Stimulated activated memory B cell treated with anti-CD40 and anti-IgM and Interleukin-4, amounts not matched to agents 10 μg/mL and 1 μg/mL and 100 μg/mL, for 72 hours (primary cell): ENCODE data around the gene REXO4.
"Not testable (repeated sequence)": the region's sequence is repeated elsewhere in the genome, so short reads cannot be mapped to it uniquely, and the experiment has no call there.

Source experiments
- ATAC-seq: fragments of 150-1000 bp; cut with Tn5 transposase; 2 replicates; pipeline ENCODE4 v1.10.0; 2021
- H3K27ac Mint-ChIP-seq: one replicate; pipeline ENCODE4 v1.8.0; 2022; ENCODE audit warnings: mild to moderate bottlenecking, mixed read lengths
- H3K27me3 Mint-ChIP-seq: one replicate; pipeline ENCODE4 v1.8.0; 2022; ENCODE audit warnings: mixed read lengths
- H3K36me3 Mint-ChIP-seq: one replicate; pipeline ENCODE4 v1.8.0; 2022; ENCODE audit warnings: mixed read lengths
- H3K4me1 Mint-ChIP-seq: one replicate; pipeline ENCODE4 v1.8.0; 2022; ENCODE audit warnings: mixed read lengths
- H3K4me3 Mint-ChIP-seq: one replicate; pipeline ENCODE4 v1.8.0; 2022; ENCODE audit warnings: mild to moderate bottlenecking, moderate library complexity, mixed read lengths
- H3K9me3 Mint-ChIP-seq: one replicate; pipeline ENCODE4 v1.8.0; 2022; ENCODE audit warnings: mixed read lengths

Gene REXO4

DNA sequence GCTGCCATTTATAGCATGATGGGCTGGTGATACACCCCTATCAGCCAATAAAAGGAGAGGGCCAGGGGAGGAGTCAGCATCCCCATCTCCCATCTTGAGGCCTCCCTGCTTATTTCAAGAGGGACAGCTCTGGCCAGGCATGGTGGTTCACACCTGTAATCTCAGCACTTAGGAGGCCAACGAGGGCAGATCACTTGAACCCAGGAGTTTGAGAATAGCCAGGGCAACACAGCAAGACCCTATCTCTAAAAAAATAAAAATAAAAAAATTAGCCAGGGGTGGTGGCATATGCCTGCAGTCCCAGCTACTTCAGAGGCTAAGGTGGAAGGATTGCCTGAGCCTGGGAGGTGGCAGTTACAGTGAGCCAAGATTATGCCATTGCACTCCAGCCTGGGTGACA lies 9.8 kb downstream of the REXO4 start:
- ATAC-seq: no peak
- peaks cover 62% of the 10 kb centered on the region for H3K36me3 Mint-ChIP-seq
- H3K9me3 Mint-ChIP-seq: no peaks in the 10 kb centered on the region
- H3K4me1 Mint-ChIP-seq: peaks cover 31% of the 10 kb centered on the region
- no peaks in the 10 kb centered on the region for H3K27me3 Mint-ChIP-seq
- no peak overlapping the region for H3K4me3 Mint-ChIP-seq
- H3K27ac Mint-ChIP-seq: no peak overlapping the region

- no peaks in the 10 kb centered on the region for H3K27me3 Mint-ChIP-seq
- peak; percentile 93 for ATAC-seq
- H3K4me3 Mint-ChIP-seq: no peak overlapping the region
- peak overlapping the region; percentile 47 for H3K27ac Mint-ChIP-seq
- peaks cover 50% of the 10 kb centered on the region for H3K36me3 Mint-ChIP-seq
- H3K4me1 Mint-ChIP-seq: peaks cover 25% of the 10 kb centered on the region
- H3K9me3 Mint-ChIP-seq: no peaks in the 10 kb centered on the region
These were observed 11.1 kb downstream of the REXO4 start for GRCh38 chr9:133406480-133407307.

DNA sequence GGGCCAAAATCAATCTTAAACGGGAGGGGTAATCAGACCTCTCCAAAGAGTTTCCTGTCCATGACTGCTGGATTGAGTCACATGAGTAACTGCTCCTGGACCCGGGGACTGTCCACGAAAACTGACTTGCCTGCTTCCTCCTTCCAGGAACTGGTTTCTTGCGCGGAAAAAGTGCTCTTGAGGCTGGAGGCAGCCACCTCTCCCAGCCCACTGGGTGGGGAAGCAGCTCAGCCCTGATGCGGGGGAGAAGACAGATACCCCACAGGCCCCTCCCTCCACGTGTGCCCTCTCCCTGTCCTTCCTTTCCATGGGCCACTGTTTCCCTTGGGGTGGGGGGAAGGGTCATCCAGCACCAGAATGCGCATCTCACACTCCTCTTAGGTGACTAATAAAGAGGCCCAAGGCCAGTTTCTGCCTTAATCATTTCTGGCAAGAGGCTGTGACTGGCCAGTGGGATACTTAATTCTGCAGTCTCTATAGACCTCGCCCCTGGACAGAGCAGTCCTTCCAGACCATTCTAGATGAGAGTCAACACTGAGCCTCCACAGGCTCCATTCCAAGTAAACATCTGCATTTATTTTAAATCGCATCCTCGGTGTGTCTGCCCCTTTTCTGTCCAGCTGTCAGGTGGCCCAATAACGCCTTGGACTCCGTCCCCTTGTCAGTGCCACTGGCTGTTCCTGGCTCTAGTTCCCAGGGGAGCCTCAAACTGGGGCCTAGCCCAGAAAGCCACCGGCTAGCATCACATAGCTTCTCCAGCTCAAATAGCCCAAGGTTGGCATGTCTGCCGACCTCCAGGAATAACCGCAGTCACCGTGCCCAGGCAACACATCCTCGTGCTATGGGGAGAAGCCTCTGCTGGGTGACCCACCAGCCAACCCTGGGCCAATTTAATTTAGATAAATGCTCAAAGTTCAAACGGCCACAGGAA lies 12.0 kb downstream of the REXO4 start:
- Mint-ChIP-seq H3K27me3 (no peaks in the 10 kb centered on the region), H3K9me3 (no peaks in the 10 kb centered on the region), H3K27ac (no peak overlapping the region), H3K36me3 (peaks cover 45% of the 10 kb centered on the region), H3K4me1 (peaks cover 25% of the 10 kb centered on the region), H3K4me3 (no peak overlapping the region)
- no peak for ATAC-seq

- Mint-ChIP-seq H3K4me3 (no peak overlapping the region), H3K9me3 (no peaks in the 10 kb centered on the region), H3K27ac (peak overlapping the region; percentile 30), H3K27me3 (no peaks in the 10 kb centered on the region), H3K36me3 (peaks cover 33% of the 10 kb centered on the region), H3K4me1 (peaks cover 25% of the 10 kb centered on the region)
- ATAC-seq: no peak
These were observed 13.3 kb downstream of the REXO4 start for GRCh38 chr9:133404454-133405002.

GRCh38 chr9:133403766-133404453 lies 13.9 kb downstream of the REXO4 start:
- Mint-ChIP-seq H3K4me1 (peaks cover 25% of the 10 kb centered on the region), H3K4me3 (no peak overlapping the region)
- ATAC-seq: no peak

GRCh38 chr9:133402689-133403088 lies 15.1 kb downstream of the REXO4 start:
- Mint-ChIP-seq H3K36me3 (peaks cover 27% of the 10 kb centered on the region), H3K4me3 (no peak overlapping the region), H3K27me3 (no peaks in the 10 kb centered on the region), H3K9me3 (no peaks in the 10 kb centered on the region), H3K4me1 (peaks cover 21% of the 10 kb centered on the region), H3K27ac (no peak overlapping the region)
- ATAC-seq: no peak

More at GRCh38 chr9:133403766-133404453, 13.9 kb downstream of the REXO4 start:
- Mint-ChIP-seq H3K27me3 (no peaks in the 10 kb centered on the region), H3K27ac (peak overlapping the region; percentile 30), H3K36me3 (peaks cover 31% of the 10 kb centered on the region), H3K9me3 (no peaks in the 10 kb centered on the region)

DNA sequence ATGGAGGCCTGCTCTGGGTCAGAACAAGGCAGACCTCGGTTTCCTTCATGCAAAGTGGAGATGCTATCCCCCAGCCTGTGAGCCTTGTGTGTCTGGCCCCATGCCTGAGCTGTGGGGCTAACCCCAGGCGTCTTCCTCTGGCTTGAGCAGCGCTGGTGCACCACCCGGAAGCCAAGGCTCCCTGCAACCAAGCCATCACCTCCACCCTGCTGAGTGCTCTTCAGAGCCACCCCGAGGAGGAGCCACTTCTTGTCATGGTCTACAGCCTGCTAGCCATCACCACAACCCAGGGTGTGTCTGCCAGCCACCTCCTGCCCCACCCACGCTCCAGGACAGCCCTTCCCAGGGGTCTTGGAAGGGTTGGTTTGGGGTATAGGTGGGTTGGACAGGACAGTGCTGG lies 16.2 kb downstream of the REXO4 start:
- Mint-ChIP-seq H3K36me3 (peaks cover 16% of the 10 kb centered on the region), H3K4me3 (no peak overlapping the region), H3K4me1 (peaks cover 10% of the 10 kb centered on the region), H3K27ac (no peak overlapping the region), H3K9me3 (no peaks in the 10 kb centered on the region), H3K27me3 (no peaks in the 10 kb centered on the region)
- ATAC-seq: no peak

- H3K27ac Mint-ChIP-seq: no peak overlapping the region
- ATAC-seq: no peak
- peaks cover 6% of the 10 kb centered on the region for H3K27me3 Mint-ChIP-seq
- H3K4me1 Mint-ChIP-seq: peaks cover 7% of the 10 kb centered on the region
- no peak overlapping the region for H3K4me3 Mint-ChIP-seq
- H3K36me3 Mint-ChIP-seq: peaks cover 4% of the 10 kb centered on the region
- H3K9me3 Mint-ChIP-seq: no peaks in the 10 kb centered on the region
These were observed 17.5 kb downstream of the REXO4 start for GRCh38 chr9:133400292-133400691.

- H3K4me3 Mint-ChIP-seq: no peak overlapping the region
- no peak overlapping the region for H3K27ac Mint-ChIP-seq
- H3K27me3 Mint-ChIP-seq: peaks cover 30% of the 10 kb centered on the region
- ATAC-seq: no peak
- H3K9me3 Mint-ChIP-seq: no peaks in the 10 kb centered on the region
- H3K4me1 Mint-ChIP-seq: no peaks in the 10 kb centered on the region
- no peaks in the 10 kb centered on the region for H3K36me3 Mint-ChIP-seq
These were observed 19.9 kb downstream of the REXO4 start for GRCh38 chr9:133397895-133398294.

GRCh38 chr9:133397370-133397769 lies 20.4 kb downstream of the REXO4 start:
- Mint-ChIP-seq H3K36me3 (no peaks in the 10 kb centered on the region), H3K4me1 (no peaks in the 10 kb centered on the region), H3K27ac (no peak overlapping the region), H3K4me3 (no peak overlapping the region), H3K9me3 (peaks cover under 1% of the 10 kb centered on the region), H3K27me3 (peaks cover 35% of the 10 kb centered on the region)
- ATAC-seq: no peak

- no peak overlapping the region for H3K4me3 Mint-ChIP-seq
These were observed 20.9 kb downstream of the REXO4 start for GRCh38 chr9:133396952-133397351.

DNA sequence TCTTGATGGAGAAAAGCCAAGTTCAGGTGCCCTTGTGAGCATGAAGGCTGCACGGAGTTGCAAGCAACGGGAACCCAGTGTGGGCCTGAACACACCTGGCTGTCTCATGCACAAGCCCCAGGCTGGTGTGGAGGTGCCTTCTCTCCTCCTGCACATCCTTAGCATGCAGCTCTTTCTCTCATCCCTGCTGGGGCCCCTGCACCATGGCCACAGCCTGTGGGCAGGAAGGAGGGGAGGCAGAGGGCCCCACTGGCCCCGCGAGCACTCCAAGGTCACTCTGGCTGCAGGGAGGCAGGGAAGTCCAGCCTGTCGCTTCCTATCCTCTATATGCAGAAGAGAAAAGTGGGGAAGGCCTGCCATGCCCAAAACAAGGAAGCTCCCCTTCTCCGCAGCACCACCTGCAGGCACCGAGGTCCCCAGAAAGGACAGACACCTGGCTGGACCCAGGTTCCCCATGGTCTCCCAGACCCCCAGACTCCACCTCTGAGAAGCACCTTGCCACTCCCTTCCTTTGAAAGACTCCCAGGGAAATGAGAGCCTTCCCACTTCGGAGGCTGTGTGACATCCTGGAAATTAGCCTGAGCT lies 23.0 kb downstream of the REXO4 start:
- ATAC-seq: no peak
- H3K4me1 Mint-ChIP-seq: no peaks in the 10 kb centered on the region
- no peak overlapping the region for H3K4me3 Mint-ChIP-seq
- peaks cover 55% of the 10 kb centered on the region for H3K27me3 Mint-ChIP-seq
- no peak overlapping the region for H3K27ac Mint-ChIP-seq
- no peaks in the 10 kb centered on the region for H3K36me3 Mint-ChIP-seq
- H3K9me3 Mint-ChIP-seq: peaks cover 3% of the 10 kb centered on the region

More at GRCh38 chr9:133396952-133397351, 20.9 kb downstream of the REXO4 start:
- no peaks in the 10 kb centered on the region for H3K36me3 Mint-ChIP-seq
- no peak for ATAC-seq
- H3K27me3 Mint-ChIP-seq: peaks cover 39% of the 10 kb centered on the region
- H3K4me1 Mint-ChIP-seq: no peaks in the 10 kb centered on the region
- H3K27ac Mint-ChIP-seq: no peak overlapping the region
- H3K9me3 Mint-ChIP-seq: peaks cover 3% of the 10 kb centered on the region

DNA sequence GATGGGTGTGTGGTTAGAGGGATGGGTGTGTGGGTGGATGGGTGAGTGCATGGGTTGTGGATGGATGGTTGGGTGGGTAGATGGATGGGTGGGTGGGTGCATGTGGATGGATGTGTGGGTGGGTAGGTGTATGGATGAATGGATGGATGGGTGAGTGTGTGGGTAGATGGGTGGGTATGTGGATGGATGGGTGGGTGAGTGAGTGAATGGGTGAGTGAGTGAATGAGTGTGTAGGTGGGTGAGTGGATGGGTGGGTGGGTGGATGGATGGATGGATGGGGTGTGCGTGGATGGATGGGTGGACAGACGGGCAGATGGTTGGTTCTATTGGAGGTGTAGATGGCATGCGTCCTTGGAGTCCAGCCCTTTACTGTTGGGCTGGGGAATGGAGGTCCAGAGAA lies 24.4 kb downstream of the REXO4 start:
- no peak for ATAC-seq
- H3K27me3 Mint-ChIP-seq: peaks cover 62% of the 10 kb centered on the region
- no peaks in the 10 kb centered on the region for H3K36me3 Mint-ChIP-seq
- H3K27ac Mint-ChIP-seq: no peak overlapping the region
- peaks cover 3% of the 10 kb centered on the region for H3K9me3 Mint-ChIP-seq
- H3K4me1 Mint-ChIP-seq: no peaks in the 10 kb centered on the region
- no peak overlapping the region for H3K4me3 Mint-ChIP-seq

DNA sequence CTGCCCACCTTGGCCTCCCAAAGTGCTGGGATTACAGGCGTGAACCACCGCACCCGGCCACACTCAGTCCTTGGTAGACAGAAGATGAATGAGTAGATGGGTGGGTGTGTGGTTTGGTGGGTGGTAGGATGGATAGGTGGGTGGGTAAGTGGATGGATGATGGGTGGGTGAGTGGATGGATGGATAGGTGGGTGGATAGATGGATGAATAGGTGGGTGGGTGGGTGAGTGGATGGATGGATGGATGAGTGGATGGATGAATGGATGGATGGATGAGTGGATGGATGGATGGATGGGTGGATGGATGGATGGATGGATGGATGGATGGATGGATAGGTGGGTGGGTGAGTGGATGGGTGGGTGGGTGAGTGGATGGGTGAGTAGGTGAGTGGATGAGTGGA lies 25.5 kb downstream of the REXO4 start:
- H3K9me3 Mint-ChIP-seq, H3K4me1 Mint-ChIP-seq, ATAC-seq, H3K27ac Mint-ChIP-seq, H3K4me3 Mint-ChIP-seq, H3K36me3 Mint-ChIP-seq: not testable (repeated sequence)
- peaks cover 62% of the 10 kb centered on the region for H3K27me3 Mint-ChIP-seq
